NCI-H1436 treated with DMSO at 0.1 percent for 48 hours (cell line): ENCODE results near the gene CCDC88B.

ENCODE experiments used
- DNase-seq: peaks from one replicate; lab custom pipeline; 2025; lab: John Stamatoyannopoulos, UW

Gene CCDC88B

DNA sequence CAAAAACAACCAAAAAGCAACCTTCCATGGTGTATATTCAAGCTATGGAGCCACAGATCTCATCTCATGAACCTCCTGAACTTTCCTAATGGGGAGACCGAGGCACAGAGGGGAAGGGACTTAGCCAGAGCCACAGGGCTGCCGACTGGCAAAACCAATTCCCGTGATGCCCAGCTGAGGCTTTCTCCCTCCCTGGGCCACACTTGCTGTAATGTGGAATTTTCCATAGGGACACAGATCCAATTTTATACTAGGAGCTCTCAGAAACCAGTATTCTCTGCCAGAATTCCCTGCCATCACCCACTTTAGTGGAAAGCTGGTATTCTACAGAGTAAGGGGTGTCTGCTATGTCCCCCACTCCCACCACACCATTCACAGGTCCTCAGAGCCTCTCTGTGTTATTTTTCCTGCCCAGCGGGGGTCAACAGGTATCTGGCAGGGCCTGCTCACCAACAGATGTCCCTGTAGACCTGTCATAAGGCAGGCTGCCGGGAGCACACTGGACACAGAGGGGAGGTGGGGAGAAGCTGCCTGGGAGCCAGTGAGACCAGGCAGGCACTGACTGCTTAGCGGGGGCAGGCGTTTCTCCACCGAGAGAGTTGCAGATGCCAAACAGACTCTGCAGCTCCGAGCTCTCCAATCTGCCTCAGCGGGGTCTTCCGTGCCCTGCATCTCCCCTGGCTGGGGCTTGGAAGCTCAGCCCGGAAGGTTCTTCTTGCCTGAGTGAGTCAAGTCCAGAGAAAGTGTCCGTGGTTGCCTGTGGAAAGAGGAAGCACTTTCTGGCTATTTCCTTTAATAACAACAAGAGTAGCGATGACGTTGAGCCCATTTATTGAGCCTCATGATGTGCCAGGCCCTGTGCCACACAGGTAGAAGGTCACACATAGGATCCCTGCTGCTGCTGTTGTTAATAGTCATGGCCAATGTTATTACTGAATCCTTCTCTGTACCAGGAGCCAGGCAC lies 45.3 kb downstream of the CCDC88B start:
- no peak for DNase-seq

DNA sequence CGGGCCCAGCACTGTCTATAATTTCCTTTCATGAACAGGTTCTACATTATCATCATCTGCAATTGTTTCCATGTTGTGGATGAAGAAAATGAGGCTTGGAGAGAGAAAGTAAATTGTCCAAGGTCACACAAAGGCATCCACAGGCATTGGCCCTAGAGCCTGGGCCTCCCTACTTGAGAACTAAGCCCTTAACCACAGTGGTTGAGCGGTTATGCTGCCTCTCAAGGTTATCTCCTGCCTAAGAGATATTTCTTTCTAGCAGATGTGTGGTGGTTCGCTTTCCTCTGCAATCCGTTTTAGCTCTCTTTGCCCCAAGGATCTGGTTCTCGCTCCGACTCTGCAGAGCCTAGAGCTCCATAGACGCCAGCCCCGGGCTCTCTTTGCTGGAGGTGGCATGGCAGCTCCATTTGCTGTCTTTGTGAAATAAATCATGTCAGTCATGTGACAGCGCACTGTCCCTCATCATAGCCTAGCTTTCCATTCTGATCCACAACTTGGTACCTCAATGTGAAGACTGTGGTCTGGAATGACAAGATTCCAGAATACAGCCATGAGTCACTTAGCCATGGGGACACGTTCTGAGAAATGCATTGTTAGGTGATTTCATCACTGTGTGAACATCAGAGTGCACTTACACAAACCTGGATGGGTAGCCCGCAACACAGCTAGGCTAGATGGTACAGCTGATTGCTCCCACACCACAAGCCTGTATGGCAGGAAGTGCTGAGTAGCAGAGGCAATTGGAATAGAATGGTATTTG lies 46.1 kb downstream of the CCDC88B start:
- no peak for DNase-seq

DNA sequence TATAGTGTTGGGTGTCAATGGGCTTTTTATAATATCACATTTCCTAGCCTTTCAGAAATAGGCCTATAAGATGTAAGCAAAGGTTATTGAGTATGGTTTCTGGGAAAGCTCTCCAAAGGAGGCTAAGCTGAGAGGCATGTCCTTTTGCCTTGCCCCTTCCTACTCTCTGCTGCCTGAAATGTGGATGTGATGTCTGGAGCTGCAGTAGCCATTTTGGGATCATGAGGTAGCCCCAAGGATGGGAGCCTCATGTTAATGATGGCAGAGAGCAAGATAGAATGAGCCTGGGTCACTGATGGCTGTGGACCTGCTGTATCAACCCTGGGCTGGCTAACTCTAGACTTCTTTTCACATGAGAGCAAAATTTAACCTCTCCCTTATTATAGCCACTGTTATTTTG lies 47.9 kb downstream of the CCDC88B start:
- no peak for DNase-seq

DNA sequence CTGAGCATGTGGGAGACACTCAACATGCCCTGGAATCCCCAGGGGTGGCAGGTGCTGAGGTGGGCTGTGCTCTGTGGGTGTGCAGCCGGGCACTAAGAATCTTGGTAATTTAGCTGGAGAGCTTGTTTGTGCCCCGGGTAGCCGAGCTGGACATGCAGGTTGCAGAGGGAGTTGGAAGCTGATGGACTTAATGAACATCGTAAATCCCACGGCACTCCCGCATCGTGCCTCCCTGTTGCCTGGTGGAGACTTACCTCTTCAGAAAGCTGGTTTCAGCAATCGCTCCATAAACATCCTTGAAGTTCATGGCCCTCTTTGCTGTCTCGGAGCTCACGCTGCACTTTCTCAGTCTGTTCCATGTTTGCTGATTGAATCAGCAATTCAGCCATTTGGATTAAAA lies 48.9 kb downstream of the CCDC88B start:
- no peak for DNase-seq

DNA sequence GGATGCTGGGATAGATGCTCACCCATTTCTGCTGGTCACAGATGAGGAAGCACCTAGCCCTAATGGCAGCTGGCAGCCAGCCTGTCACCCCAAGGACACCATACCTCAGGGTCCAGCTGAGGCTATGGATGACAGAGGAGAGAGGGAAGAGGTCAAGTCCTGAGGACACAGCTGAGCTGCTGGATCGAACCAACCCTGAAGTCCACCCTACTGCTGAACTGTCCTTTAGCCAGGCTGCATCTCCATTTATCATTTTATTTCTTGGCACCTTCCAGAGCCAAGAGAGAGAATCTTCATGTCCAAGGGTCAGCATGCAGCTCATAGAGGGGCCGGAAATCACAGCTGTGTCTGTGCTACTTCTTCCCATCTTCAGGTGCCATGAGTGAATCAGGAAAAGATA lies 49.8 kb downstream of the CCDC88B start:
- DNase-seq = no peak

DNA sequence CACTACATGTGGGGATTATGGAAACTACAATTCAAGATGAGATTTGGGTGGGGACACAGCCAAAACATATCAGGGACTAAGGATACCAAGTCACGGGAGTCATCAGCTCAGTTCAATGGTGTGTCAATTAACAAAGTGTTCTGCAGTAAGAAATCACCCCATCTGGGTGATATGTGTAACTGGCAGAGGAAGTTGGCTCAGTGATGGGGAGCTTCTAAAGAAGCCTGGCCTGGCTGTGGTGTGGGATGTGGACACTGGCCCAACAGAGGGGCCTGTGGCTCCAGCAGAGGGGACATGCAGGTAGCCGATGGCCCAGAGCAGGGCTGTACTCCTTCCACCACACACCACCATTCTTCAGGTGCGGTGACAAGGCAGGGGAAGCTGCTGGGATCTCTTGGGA lies 50.6 kb downstream of the CCDC88B start:
- no peak for DNase-seq

DNA sequence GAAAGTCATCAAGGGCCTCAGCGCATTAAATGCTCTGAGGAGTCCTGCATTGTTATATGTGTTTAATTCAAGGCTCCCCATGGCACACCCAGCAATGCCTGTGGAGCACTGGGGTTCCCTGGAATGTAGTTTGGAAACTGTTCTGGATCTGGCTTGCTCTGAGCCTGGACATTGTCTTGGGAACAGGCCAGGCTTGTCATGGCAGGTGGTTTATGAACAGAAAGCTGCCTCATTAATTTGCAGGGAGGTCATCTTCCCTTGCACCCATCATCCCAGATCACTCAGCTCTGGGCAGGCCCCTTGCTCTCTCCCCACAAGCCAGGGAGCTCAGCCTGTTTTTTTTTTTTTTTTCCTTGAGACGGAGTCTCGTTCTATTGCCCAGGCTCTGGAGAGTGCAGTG lies 51.8 kb downstream of the CCDC88B start:
- no peak for DNase-seq

DNA sequence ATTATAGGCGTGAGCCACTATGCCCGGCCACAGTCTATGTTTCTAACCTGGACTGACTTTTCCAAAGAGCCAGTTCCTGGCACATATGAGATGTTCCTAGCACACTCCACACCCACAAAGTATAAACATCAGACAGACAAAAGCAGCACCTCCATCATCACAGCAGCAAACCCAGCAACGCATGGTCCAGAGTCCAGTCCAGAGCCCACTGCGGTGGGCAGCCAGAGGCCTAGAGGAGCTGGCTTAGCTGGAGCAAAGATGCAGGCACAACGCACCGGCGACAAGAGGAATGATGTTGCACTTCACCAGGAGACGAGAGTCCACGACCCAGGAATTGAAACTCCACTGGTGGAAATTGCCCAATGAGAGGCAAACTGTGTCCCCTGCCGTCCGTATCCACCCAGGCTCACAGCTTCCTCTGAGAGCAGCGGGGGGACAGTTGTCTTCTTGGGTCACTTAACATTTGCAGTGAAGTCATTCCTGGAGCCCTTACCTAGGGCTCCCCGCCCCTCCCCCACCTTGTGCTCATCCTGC lies 55.6 kb downstream of the CCDC88B start:
- no peak for DNase-seq

DNA sequence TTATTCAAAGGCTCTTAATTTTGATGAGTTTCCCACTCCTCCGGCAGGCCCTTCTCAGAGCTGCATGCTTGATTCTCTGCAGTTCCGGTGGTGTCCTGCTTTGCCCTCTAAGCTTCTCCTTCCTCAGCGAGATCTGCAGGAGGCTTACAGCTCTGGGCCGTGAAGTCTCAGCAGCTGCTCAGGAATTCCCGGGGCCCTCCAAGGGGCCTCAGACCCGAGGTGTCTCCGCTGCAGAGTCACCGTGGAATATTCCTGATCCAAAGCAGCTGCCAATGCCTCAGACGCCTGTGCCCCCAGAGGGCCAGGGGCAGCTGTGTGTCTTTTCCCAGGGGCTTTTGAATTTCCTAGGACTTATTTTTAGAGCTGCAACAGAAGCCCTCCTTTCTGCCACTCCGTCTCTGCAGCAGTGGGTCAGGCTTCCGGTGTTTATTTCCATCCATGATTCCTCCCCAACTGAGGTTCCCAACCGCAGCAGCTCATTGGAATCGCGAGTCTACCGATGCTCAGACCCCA lies 56.1 kb downstream of the CCDC88B start:
- DNase-seq = no peak

DNA sequence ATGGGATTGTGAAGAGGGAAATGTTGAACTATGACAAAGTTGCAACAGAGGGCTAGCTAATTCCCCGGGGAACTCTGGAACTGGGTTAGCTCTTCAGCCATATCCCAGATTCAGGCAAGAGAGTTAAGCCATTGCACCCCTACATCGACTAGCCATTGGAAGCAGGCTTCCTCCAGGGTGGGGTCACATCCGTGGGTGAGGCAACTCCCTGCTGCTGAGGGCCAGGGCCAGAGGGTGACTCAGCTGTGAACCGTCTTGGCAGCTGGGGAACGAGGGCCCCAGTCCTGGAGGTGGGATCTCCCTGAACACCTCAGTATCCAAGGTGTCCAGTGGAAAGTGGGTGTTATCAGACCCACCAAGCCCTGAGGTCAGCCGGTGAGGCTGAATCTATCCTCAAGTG lies 60.1 kb downstream of the CCDC88B start:
- DNase-seq = no peak

DNA sequence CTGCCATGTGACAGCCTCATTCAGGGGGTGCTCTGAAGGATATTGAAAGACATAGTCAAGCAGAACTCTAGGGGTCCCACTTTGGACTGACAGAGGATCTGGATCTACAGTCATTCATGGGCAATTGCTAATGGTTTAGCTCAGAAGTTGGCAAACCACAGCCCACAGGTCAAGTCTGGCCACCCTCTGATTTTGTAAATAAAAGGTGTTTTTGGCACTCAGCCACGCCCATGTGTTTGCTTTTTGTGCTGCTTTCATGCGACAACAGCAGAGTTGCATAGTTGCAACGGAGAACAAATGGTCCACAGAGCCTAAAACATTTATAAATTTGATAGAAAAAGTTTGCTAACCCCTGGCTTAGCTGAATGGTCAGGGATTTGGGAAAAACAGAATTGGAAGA lies 60.7 kb downstream of the CCDC88B start:
- no peak for DNase-seq

DNA sequence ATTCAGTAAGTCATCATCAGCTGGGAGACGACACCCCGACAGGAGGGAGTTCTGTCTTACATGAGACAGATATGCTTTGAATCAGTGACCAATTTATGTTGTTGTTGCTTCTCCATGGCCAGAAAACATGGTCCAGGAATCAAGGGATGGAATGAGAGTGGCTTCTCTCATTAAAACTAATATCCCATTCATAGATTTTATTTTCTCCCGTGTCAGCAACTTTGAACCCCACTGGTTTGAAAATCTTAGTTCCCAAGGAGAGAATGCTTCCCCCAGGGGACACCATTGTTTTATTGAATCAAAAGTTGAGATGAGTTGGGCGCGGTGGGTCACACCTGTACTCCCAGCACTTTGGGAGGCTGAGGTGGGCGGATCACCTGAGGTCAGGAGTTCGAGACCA lies 61.8 kb downstream of the CCDC88B start:
- DNase-seq = no peak

DNA sequence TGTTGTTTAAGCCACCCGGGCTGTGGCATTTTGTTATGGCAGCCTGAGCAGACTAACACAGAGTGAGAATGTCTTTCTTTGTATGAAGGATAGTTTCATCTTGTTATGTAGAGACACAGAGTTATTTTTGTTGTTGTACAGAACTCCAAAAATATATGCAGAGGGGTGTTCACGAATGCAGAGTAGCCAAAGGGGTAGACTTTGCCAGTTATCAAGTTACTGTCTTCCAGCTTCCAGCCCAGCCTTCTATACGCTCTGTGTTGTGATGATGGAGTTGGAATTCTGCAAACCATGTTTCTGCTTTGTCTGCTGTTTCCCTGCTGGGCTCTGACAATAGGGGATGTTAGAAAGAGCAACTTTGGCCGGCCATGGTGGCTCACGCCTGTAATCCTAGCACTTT lies 63.1 kb downstream of the CCDC88B start:
- DNase-seq = no peak

DNA sequence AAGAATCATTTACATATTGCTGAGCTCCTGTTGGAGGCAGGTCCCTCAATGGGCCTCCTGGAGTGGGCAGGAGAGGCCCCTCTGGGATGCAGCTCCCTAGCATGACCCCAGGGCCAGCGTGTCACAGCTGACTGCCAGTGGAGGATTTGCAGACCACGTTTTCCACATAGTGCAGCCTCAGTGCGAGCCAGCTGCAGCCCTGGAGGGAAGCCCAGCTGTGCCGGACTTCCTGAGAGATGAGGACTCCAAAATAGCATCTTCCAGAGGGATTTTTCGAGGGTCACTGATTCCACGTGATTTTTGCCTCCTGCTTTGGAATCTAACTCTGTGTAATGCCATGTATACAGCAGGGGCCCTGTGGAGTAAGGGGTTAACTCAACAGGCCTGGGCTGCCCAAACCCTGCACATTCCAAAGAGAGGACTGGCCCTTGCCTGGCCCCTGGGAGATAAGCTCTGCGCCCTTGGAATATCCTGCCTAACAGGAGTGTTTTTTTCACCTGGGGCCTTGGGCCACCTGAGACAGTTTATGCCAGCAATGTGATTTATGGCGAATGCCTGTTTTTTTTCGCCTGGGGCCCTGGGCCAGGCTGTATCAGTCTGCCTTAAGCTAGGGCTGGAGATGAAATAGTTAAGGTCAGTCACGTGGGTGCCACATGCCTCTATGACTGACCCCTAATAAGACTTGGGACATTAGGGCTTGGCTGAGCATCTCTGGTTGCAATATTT lies 66.4 kb downstream of the CCDC88B start:
- no peak for DNase-seq
